ENCODE measurements around the gene AVL9. TPM values are rescaled to one million over a fixed set of nuclear protein-coding genes. Genes with fewer than 3 reads are reported as not detected.
"Not testable (repeated sequence)": the region's sequence is repeated elsewhere in the genome, so short reads cannot be mapped to it uniquely, and the experiment has no call there.

The AVL9 gene
- total RNA-seq, 4 donors from 2014 or later = 50.9 to 69.2 (median 62.9) TPM

DNA sequence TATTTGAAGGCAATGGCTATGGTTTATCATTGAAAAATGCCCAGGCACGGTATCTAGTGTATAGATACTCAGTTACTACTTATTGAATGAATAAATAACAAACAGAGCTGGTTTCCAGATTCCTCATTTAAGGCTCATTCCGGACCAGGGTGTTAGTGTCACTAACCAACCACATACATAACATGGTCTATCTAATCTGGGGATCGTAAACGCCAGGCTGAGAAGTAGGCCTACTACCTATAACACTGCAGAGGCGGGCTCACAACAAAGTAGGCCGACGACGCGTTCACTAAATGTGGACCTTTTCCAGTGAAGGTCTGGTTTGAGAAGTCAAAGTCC, 5.5 kb upstream of the AVL9 start:
- Histone ChIP-seq H3K27me3 (no peaks in the 10 kb centered on the region), H3K4me1 (peaks cover 0 to 29% (median 15%) of the 10 kb centered on the region in 4 donors), H3K27ac (peak overlapping the region; percentile 87 to 92 (median 90)), H3K9me3 (no peaks in the 10 kb centered on the region), H3K36me3 (peaks cover 0 to 13% (median 0%) of the 10 kb centered on the region in 4 donors), H3K4me3 (peak overlapping the region; percentile 46 to 71 (median 56))
- no peak for DNase-seq
- in situ Hi-C loops (cut with MboI; ENCODE audit: low pct_ligation_motif_present in 1 of 4, low pct_unique_long_range_greater_than_20kb in 1 of 4, low sequenced_read_pairs in 3 of 4) = loop anchor here in 1 of 4 donors (25.0 kb wide), 2 partner anchors 423 to 623 kb away; partner anchors contain the start of gene RP9
- 1% methylated on average over 9 of the region's 9 CpGs; no CpG with 5 or more reads in 1 of the 2 donors for WGBS, 2 donors (ENCODE audit: low coverage in 1 of 2)
- intact Hi-C loops (cut with DNase I; ENCODE audit: low total_unique reads) = no loop called here
- no peak for TF ChIP-seq POLR2AphosphoS5 (IDR thresholded peaks at IDR 0.05)
- TF ChIP-seq EP300 (IDR thresholded peaks at IDR 0.05; ENCODE audit: low read depth) = no peak
- TF ChIP-seq, protein P1, sequence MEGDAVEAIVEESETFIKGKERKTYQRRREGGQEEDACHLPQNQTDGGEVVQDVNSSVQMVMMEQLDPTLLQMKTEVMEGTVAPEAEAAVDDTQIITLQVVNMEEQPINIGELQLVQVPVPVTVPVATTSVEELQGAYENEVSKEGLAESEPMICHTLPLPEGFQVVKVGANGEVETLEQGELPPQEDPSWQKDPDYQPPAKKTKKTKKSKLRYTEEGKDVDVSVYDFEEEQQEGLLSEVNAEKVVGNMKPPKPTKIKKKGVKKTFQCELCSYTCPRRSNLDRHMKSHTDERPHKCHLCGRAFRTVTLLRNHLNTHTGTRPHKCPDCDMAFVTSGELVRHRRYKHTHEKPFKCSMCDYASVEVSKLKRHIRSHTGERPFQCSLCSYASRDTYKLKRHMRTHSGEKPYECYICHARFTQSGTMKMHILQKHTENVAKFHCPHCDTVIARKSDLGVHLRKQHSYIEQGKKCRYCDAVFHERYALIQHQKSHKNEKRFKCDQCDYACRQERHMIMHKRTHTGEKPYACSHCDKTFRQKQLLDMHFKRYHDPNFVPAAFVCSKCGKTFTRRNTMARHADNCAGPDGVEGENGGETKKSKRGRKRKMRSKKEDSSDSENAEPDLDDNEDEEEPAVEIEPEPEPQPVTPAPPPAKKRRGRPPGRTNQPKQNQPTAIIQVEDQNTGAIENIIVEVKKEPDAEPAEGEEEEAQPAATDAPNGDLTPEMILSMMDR (IDR thresholded peaks at IDR 0.05) = no peak
- no peak for TF ChIP-seq POLR2A (IDR thresholded peaks at IDR 0.05)

DNA sequence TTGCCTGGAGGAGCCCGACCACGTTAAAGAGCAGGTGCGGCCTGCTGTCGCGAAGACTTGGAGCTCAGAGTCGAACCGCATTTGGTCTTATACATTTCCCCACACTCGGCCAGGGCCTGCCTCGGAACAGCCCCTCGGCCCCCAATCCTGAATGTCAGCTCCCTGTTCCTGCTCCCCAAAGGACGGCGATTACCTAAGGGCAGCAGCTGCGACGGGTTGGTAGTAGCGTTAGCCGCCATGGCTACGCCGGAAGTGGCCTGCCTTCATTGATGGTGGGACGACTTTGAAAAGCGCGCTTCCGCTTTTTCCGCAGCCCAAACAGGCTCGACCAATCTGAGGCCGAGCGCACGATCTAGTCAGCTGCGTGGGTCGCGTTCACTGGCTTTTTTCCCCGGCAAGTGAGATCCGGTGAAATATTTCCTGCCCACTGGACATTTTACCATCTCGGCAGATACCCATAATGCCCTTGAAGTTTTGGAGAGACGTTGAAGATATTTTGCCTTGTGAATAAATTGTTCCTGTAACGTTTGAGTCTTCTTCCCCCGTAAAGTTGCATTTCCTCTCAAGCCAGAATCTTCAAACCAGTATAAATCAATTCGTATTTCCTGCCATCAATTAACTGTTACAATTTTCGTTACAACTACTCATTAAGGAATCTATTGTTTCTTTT, 5.0 kb upstream of the AVL9 start, which contains the start of gene LSM5:
Gene LSM5, minus strand, starts transcription at position 254 of the 670 bp plus-strand sequence. Its CDS starts 15 bp downstream, at position 239.
- TF ChIP-seq POLR2A (IDR thresholded peaks at IDR 0.05) (peak; percentile 26), POLR2AphosphoS5 (IDR thresholded peaks at IDR 0.05) (peak; percentile 29 to 75 (median 41))
- TF ChIP-seq, protein P1 (IDR thresholded peaks at IDR 0.05) = no peak
- Histone ChIP-seq H3K27me3 (no peaks in the 10 kb centered on the region), H3K4me3 (peak within 1 kb of the TSS; percentile 46 to 71 (median 56)), H3K36me3 (peaks cover 0 to 13% (median 0%) of the 10 kb centered on the region in 4 donors), H3K4me1 (peaks cover 0 to 29% (median 15%) of the 10 kb centered on the region in 4 donors), H3K9me3 (no peaks in the 10 kb centered on the region), H3K27ac (peak within 1 kb of the TSS; percentile 87 to 92 (median 90))
- in situ Hi-C loops (cut with MboI; ENCODE audit: low pct_ligation_motif_present in 1 of 4, low pct_unique_long_range_greater_than_20kb in 1 of 4, low sequenced_read_pairs in 3 of 4) = loop anchor here in 1 of 4 donors (25.0 kb wide), 2 partner anchors 422 to 622 kb away; partner anchors contain the start of gene RP9
- intact Hi-C loops (cut with DNase I; ENCODE audit: low total_unique reads) = no loop called here
- DNase-seq = peak; percentile 93
- 0% methylated on average over 6 to 38 of the region's 38 CpGs for WGBS, 2 donors (ENCODE audit: low coverage in 1 of 2)

DNA sequence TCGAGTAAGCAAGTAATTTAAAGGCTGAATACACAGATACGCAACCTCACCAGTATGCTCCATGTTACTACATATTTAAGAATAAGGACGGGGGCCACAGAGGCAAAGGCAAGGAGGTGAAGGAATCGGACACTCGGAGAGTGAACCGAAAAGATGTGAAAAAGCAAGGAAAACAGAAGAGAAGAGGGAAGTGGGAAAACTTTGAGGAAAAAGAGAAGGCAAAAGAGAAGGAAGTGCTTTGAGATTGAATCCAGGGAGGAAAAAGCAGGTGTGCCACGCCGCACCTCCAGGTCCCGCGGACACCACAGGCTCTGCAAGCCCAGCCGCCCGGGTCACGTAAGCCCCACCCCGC, 367 bp upstream of the AVL9 start:
- TF ChIP-seq POLR2A (IDR thresholded peaks at IDR 0.05) (peak; percentile 89), EP300 (IDR thresholded peaks at IDR 0.05; ENCODE audit: low read depth) (no peak), POLR2AphosphoS5 (IDR thresholded peaks at IDR 0.05) (peak in 1 of 3 donors; percentile 77)
- TF ChIP-seq, protein P1 (IDR thresholded peaks at IDR 0.05) = no peak
- peaks cover 0 to 34% (median 10%) of the 10 kb centered on the region in 4 donors for H3K4me1 ChIP-seq
- no peaks in the 10 kb centered on the region for H3K9me3 ChIP-seq
- 3% methylated on average over 5 to 14 of the region's 14 CpGs for WGBS, 2 donors (ENCODE audit: low coverage in 1 of 2)
- no peaks in the 10 kb centered on the region for H3K36me3 ChIP-seq
- H3K4me3 ChIP-seq = peak overlapping the region; percentile 35 to 97 (median 76)
- H3K27ac ChIP-seq = peak overlapping the region; percentile 95 to 99 (median 96)
- intact Hi-C loops (cut with DNase I; ENCODE audit: low total_unique reads) (no loop called here), in situ Hi-C loops (cut with MboI; ENCODE audit: low pct_ligation_motif_present in 1 of 4, low pct_unique_long_range_greater_than_20kb in 1 of 4, low sequenced_read_pairs in 3 of 4) (loop anchor here in 1 of 4 donors (25.0 kb wide), 2 partner anchors 417 to 617 kb away; partner anchors contain the start of gene RP9)
- no peaks in the 10 kb centered on the region for H3K27me3 ChIP-seq
- DNase-seq = no peak

GRCh38 chr7:32496052-32496813, 944 bp downstream of the AVL9 start:
- 5% methylated on average over 6 to 10 of the region's 10 CpGs for WGBS, 2 donors (ENCODE audit: low coverage in 1 of 2)
- in situ Hi-C loops (cut with MboI; ENCODE audit: low pct_ligation_motif_present in 1 of 4, low pct_unique_long_range_greater_than_20kb in 1 of 4, low sequenced_read_pairs in 3 of 4) (loop anchor here in 1 of 4 donors (25.0 kb wide), 2 partner anchors 416 to 616 kb away; partner anchors contain the start of gene RP9), intact Hi-C loops (cut with DNase I; ENCODE audit: low total_unique reads) (no loop called here)
- Histone ChIP-seq H3K36me3 (no peaks in the 10 kb centered on the region), H3K27ac (peak overlapping the region; percentile 95 to 99 (median 96)), H3K27me3 (no peaks in the 10 kb centered on the region), H3K4me1 (peaks cover 0 to 38% (median 16%) of the 10 kb centered on the region in 4 donors), H3K4me3 (peak overlapping the region; percentile 67 to 99 (median 90)), H3K9me3 (no peaks in the 10 kb centered on the region)
- no peak for TF ChIP-seq POLR2A (IDR thresholded peaks at IDR 0.05)
- TF ChIP-seq, protein P1 (IDR thresholded peaks at IDR 0.05) = no peak
- no peak for DNase-seq

- DNase-seq; H3K27me3 ChIP-seq; H3K36me3 ChIP-seq; H3K4me3 ChIP-seq; H3K9me3 ChIP-seq; intact Hi-C loops (cut with DNase I; ENCODE audit: low total_unique reads); H3K27ac ChIP-seq: not testable (repeated sequence)
- H3K4me1 ChIP-seq = peaks cover 0 to 47% (median 18%) of the 10 kb centered on the region in 4 donors
- in situ Hi-C loops (cut with MboI; ENCODE audit: low pct_ligation_motif_present in 1 of 4, low pct_unique_long_range_greater_than_20kb in 1 of 4, low sequenced_read_pairs in 3 of 4) = loop anchor here in 1 of 4 donors (25.0 kb wide), 2 partner anchors 413 to 613 kb away; partner anchors contain the start of gene RP9
- WGBS, 2 donors (ENCODE audit: low coverage in 1 of 2) = 83 to 88% methylated on average over 1 to 2 of the region's 2 CpGs
Measured at GRCh38 chr7:32499755-32500154, 4.5 kb downstream of the AVL9 start.

DNA sequence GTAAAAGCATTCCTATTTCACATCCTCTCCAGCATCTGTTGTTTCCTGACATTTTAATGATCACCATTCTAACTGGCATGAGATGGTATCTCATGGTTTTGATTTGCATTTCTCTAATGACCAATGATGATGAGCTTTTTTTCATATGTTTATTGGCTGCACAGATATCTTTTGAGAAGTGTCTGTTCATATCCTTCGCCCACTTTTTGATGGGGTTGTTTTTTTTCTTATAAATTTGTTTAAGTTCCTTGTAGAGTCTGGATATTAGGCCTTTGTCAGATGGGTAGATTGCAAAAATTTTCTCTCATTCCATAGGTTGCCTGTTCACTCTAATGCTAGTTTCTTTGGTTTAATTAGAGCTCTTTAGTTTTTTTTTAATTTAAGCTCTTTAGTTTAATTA, 4.9 kb downstream of the AVL9 start:
- H3K27me3 ChIP-seq; H3K9me3 ChIP-seq; H3K4me3 ChIP-seq; intact Hi-C loops (cut with DNase I; ENCODE audit: low total_unique reads); in situ Hi-C loops (cut with MboI; ENCODE audit: low pct_ligation_motif_present in 1 of 4, low pct_unique_long_range_greater_than_20kb in 1 of 4, low sequenced_read_pairs in 3 of 4); H3K36me3 ChIP-seq; DNase-seq: not testable (repeated sequence)
- H3K4me1 ChIP-seq = peaks cover 0 to 47% (median 18%) of the 10 kb centered on the region in 4 donors
- 100% methylated on average over 1 of the region's 1 CpG for WGBS, 2 donors (ENCODE audit: low coverage in 1 of 2)
- peak overlapping the region in 1 of 4 donors; percentile 37 for H3K27ac ChIP-seq
